ENCODE measurements around the gene GPR183.

GPR183 gene

DNA sequence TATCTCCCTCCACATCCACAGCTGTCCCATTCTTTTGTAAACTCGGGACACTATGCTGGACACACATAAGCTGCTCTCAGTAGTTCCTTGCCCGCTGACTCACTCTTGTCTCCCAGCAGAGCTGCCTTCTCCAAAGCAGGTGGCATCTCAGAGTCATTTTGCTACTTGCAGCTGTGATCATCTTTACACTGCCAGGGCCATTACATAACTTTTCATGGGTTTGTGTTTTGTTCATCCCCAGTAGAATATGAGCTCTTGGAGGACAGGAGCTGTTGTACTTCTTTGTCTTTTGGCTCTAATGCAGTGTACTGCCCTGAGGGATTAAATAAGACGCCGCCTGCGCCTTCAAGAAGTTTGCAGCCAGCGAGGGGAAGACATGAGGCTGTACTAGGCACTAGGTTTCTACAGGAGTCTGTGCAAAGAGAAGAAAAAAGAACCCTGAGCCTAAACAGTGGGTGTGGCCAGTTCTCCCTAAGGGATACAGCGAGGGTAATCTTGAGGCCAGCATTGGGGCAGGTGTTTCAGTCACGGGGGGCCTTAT lies 40.8 kb upstream of the GPR183 start:
- Histone ChIP-seq H3K36me3 (ENCODE audit: control insufficient read depth, insufficient read depth, low read length) (no peaks in the 10 kb centered on the region), H3K27ac (ENCODE audit: low read depth, low read length) (no peak overlapping the region), H3K79me2 (ENCODE audit: control insufficient read depth, insufficient read depth, low read length) (no peaks in the 10 kb centered on the region), H4K5ac (ENCODE audit: low read length) (no peak overlapping the region), H2BK15ac (replicated peaks; ENCODE audit: low read depth) (no peak overlapping the region), H2BK120ac (ENCODE audit: low read depth, low read length) (no peak overlapping the region), H3K23ac (ENCODE audit: low read length) (no peak overlapping the region), H2BK5ac (ENCODE audit: low read length) (no peak overlapping the region), H3K56ac (ENCODE audit: low read length) (no peak overlapping the region), H3K4me3 (ENCODE audit: low read length) (no peak overlapping the region), H2AK5ac (ENCODE audit: low read length) (no peak overlapping the region), H3K4me1 (ENCODE audit: control insufficient read depth, low read depth, low read length) (no peaks in the 10 kb centered on the region), H3K18ac (ENCODE audit: low read length) (no peak overlapping the region), H3K4me2 (ENCODE audit: low read length) (no peak overlapping the region), H3K9ac (ENCODE audit: low read length) (no peak overlapping the region), H4K8ac (ENCODE audit: low read depth, low read length) (no peak overlapping the region), H3K27me3 (ENCODE audit: insufficient read depth, low read length, poor library complexity) (no peaks in the 10 kb centered on the region), H3K79me1 (ENCODE audit: low read length) (no peaks in the 10 kb centered on the region), H3K4ac (ENCODE audit: low read depth, low read length) (no peak overlapping the region)
- no CpG with 5 or more reads among the region's 8 CpGs for WGBS (ENCODE audit: extremely low coverage, insufficient coverage, low lambda C conversion rate)
- DNase-seq: no peak

DNA sequence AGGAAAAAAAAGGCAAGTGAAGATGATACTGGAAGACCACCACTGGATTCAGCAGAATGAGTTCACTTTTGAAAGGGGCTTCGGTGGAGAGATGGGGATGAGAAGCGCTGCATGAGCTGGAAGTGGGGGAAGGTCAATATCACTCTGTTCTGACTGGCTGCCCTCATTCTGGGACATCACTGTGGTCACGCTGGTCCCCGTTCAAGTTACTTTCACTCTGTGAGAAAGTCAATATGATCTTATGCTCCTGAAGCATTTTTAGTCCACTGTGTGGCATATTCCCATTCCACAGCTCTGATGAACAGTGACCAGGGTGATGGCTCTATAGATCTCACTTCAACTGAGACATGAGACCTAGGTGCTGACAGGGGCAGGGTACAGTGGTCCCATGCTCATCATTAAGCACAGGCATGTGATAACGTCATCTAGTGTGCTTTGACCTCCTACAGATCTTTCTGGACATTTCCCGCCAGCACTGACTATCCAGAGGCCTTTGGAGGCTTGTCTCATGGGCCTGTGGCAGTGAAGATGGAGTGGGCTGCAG lies 40.2 kb upstream of the GPR183 start:
- WGBS (ENCODE audit: extremely low coverage, insufficient coverage, low lambda C conversion rate): no CpG with 5 or more reads among the region's 6 CpGs
- no peak overlapping the region for H4K5ac ChIP-seq (ENCODE audit: low read length)
- H3K56ac ChIP-seq (ENCODE audit: low read length): no peak overlapping the region
- H3K79me1 ChIP-seq (ENCODE audit: low read length): no peaks in the 10 kb centered on the region
- no peak overlapping the region for H3K27ac ChIP-seq (ENCODE audit: low read depth, low read length)
- H2BK15ac ChIP-seq (replicated peaks; ENCODE audit: low read depth): no peak overlapping the region
- no peaks in the 10 kb centered on the region for H3K36me3 ChIP-seq (ENCODE audit: control insufficient read depth, insufficient read depth, low read length)
- no peak overlapping the region for H3K4me3 ChIP-seq (ENCODE audit: low read length)
- no peak overlapping the region for H2BK5ac ChIP-seq (ENCODE audit: low read length)
- no peak overlapping the region for H3K4ac ChIP-seq (ENCODE audit: low read depth, low read length)
- H3K23ac ChIP-seq (ENCODE audit: low read length): no peak overlapping the region
- no peak overlapping the region for H3K9ac ChIP-seq (ENCODE audit: low read length)
- H3K79me2 ChIP-seq (ENCODE audit: control insufficient read depth, insufficient read depth, low read length): no peaks in the 10 kb centered on the region
- H3K4me2 ChIP-seq (ENCODE audit: low read length): no peak overlapping the region
- no peak for DNase-seq
- H2BK120ac ChIP-seq (ENCODE audit: low read depth, low read length): no peak overlapping the region
- H3K18ac ChIP-seq (ENCODE audit: low read length): no peak overlapping the region
- no peaks in the 10 kb centered on the region for H3K4me1 ChIP-seq (ENCODE audit: control insufficient read depth, low read depth, low read length)
- no peaks in the 10 kb centered on the region for H3K27me3 ChIP-seq (ENCODE audit: insufficient read depth, low read length, poor library complexity)
- no peak overlapping the region for H2AK5ac ChIP-seq (ENCODE audit: low read length)
- no peak overlapping the region for H4K8ac ChIP-seq (ENCODE audit: low read depth, low read length)

DNA sequence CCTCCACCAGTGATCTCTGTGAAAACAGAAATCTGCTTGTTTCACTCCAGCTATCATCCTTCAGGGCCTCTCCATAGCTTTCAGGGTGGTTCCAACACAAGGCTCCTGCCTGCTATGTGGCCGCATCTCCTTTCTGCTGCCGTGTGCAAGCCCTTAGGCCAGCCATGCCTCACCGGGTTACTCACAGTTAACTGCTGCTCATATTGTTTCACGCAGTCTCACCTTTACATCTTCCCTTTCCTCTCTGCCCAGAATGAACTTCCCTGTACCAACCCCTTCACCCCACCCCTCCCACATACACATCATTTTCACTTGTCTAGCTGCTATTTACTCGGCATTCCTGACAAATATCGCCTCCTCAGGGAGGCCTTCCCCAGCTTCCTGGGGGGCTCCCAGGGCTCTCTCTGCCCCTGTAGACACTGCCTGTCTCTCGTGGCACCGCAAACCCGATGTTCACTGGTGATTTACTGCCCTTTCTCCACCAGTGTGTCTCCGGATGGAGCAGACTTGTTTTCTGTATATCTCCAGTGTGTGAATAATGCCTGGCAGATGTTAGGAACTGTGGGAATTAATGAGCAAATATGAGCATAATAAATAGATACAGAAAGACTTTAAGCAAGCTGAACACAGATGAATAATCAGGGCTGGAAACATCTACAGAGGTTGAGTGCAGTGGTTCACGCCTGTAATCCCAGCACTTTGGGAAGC lies 39.3 kb upstream of the GPR183 start:
- no CpG with 5 or more reads among the region's 11 CpGs for WGBS (ENCODE audit: extremely low coverage, insufficient coverage, low lambda C conversion rate)

GRCh38 chr13:99345345-99345744 lies 38.1 kb upstream of the GPR183 start:
- no peak overlapping the region for H3K27ac ChIP-seq (ENCODE audit: low read depth, low read length)
- no peak overlapping the region for H3K18ac ChIP-seq (ENCODE audit: low read length)
- H2BK15ac ChIP-seq (replicated peaks; ENCODE audit: low read depth): no peak overlapping the region
- DNase-seq: no peak
- H3K4me3 ChIP-seq (ENCODE audit: low read length): no peak overlapping the region
- H3K79me1 ChIP-seq (ENCODE audit: low read length): no peaks in the 10 kb centered on the region
- H4K5ac ChIP-seq (ENCODE audit: low read length): no peak overlapping the region
- no peak overlapping the region for H3K23ac ChIP-seq (ENCODE audit: low read length)
- H2BK5ac ChIP-seq (ENCODE audit: low read length): no peak overlapping the region
- no peak overlapping the region for H3K4me2 ChIP-seq (ENCODE audit: low read length)
- no peak overlapping the region for H2AK5ac ChIP-seq (ENCODE audit: low read length)
- no peak overlapping the region for H3K4ac ChIP-seq (ENCODE audit: low read depth, low read length)
- no peak overlapping the region for H3K56ac ChIP-seq (ENCODE audit: low read length)
- no peaks in the 10 kb centered on the region for H3K36me3 ChIP-seq (ENCODE audit: control insufficient read depth, insufficient read depth, low read length)
- no peaks in the 10 kb centered on the region for H3K4me1 ChIP-seq (ENCODE audit: control insufficient read depth, low read depth, low read length)
- H4K8ac ChIP-seq (ENCODE audit: low read depth, low read length): no peak overlapping the region
- no peaks in the 10 kb centered on the region for H3K79me2 ChIP-seq (ENCODE audit: control insufficient read depth, insufficient read depth, low read length)
- H3K9ac ChIP-seq (ENCODE audit: low read length): no peak overlapping the region
- WGBS (ENCODE audit: extremely low coverage, insufficient coverage, low lambda C conversion rate): no CpG with 5 or more reads among the region's 5 CpGs
- no peaks in the 10 kb centered on the region for H3K27me3 ChIP-seq (ENCODE audit: insufficient read depth, low read length, poor library complexity)
- no peak overlapping the region for H2BK120ac ChIP-seq (ENCODE audit: low read depth, low read length)

More for the DNA sequence above, 39.3 kb upstream of the GPR183 start:
- H3K79me1 ChIP-seq (ENCODE audit: low read length): no peaks in the 10 kb centered on the region
- H3K4me3 ChIP-seq (ENCODE audit: low read length): no peak overlapping the region
- H3K4me1 ChIP-seq (ENCODE audit: control insufficient read depth, low read depth, low read length): no peaks in the 10 kb centered on the region
- no peak overlapping the region for H3K9ac ChIP-seq (ENCODE audit: low read length)
- no peak overlapping the region for H2BK15ac ChIP-seq (replicated peaks; ENCODE audit: low read depth)
- no peak overlapping the region for H2AK5ac ChIP-seq (ENCODE audit: low read length)
- no peak overlapping the region for H3K4ac ChIP-seq (ENCODE audit: low read depth, low read length)
- no peak overlapping the region for H4K8ac ChIP-seq (ENCODE audit: low read depth, low read length)
- H3K27me3 ChIP-seq (ENCODE audit: insufficient read depth, low read length, poor library complexity): no peaks in the 10 kb centered on the region
- no peak overlapping the region for H3K4me2 ChIP-seq (ENCODE audit: low read length)
- H2BK5ac ChIP-seq (ENCODE audit: low read length): no peak overlapping the region
- no peaks in the 10 kb centered on the region for H3K36me3 ChIP-seq (ENCODE audit: control insufficient read depth, insufficient read depth, low read length)
- no peak for DNase-seq
- H3K56ac ChIP-seq (ENCODE audit: low read length): no peak overlapping the region
- H3K18ac ChIP-seq (ENCODE audit: low read length): no peak overlapping the region
- no peak overlapping the region for H4K5ac ChIP-seq (ENCODE audit: low read length)
- H3K23ac ChIP-seq (ENCODE audit: low read length): no peak overlapping the region
- H2BK120ac ChIP-seq (ENCODE audit: low read depth, low read length): no peak overlapping the region
- no peaks in the 10 kb centered on the region for H3K79me2 ChIP-seq (ENCODE audit: control insufficient read depth, insufficient read depth, low read length)
- H3K27ac ChIP-seq (ENCODE audit: low read depth, low read length): no peak overlapping the region

DNA sequence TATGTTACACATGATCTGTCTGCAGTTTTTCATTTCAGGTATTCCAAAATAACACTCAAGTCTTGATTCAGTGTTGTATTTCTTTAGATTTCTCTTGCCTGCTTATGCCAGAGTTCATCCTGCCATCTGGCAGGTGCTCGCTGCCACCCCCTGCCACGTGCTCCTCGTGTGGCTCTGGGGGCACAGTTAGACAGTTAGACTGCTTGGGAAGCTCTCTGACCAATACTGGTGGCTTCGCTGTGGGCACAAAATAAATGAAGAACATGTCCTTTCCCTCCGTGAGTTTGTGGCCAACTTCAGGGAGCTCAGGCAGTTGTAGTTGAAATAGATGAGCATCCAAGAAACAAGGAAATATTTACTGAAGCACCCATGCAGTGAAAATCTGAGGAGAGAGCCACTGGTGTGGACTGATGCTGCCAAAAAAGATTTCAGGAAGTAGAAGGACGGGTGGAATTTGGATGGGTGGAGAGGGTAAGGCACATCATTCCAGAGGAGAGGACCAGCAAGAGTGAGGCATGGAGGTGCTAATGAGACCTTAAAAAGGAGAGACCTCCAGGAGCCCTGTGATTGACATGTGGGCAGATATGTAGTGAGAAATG lies 37.5 kb upstream of the GPR183 start:
- no CpG with 5 or more reads among the region's 6 CpGs for WGBS (ENCODE audit: extremely low coverage, insufficient coverage, low lambda C conversion rate)
- no peak overlapping the region for H3K4ac ChIP-seq (ENCODE audit: low read depth, low read length)
- no peak for DNase-seq
- H3K36me3 ChIP-seq (ENCODE audit: control insufficient read depth, insufficient read depth, low read length): no peaks in the 10 kb centered on the region
- no peak overlapping the region for H2BK120ac ChIP-seq (ENCODE audit: low read depth, low read length)
- no peak overlapping the region for H4K8ac ChIP-seq (ENCODE audit: low read depth, low read length)
- H3K27ac ChIP-seq (ENCODE audit: low read depth, low read length): no peak overlapping the region
- H2BK15ac ChIP-seq (replicated peaks; ENCODE audit: low read depth): no peak overlapping the region
- no peak overlapping the region for H3K4me2 ChIP-seq (ENCODE audit: low read length)
- no peak overlapping the region for H4K5ac ChIP-seq (ENCODE audit: low read length)
- no peaks in the 10 kb centered on the region for H3K27me3 ChIP-seq (ENCODE audit: insufficient read depth, low read length, poor library complexity)
- H3K4me3 ChIP-seq (ENCODE audit: low read length): no peak overlapping the region
- no peak overlapping the region for H2BK5ac ChIP-seq (ENCODE audit: low read length)
- no peaks in the 10 kb centered on the region for H3K4me1 ChIP-seq (ENCODE audit: control insufficient read depth, low read depth, low read length)
- H3K18ac ChIP-seq (ENCODE audit: low read length): no peak overlapping the region
- H3K56ac ChIP-seq (ENCODE audit: low read length): no peak overlapping the region
- H2AK5ac ChIP-seq (ENCODE audit: low read length): no peak overlapping the region
- H3K79me1 ChIP-seq (ENCODE audit: low read length): no peaks in the 10 kb centered on the region
- no peak overlapping the region for H3K23ac ChIP-seq (ENCODE audit: low read length)
- no peaks in the 10 kb centered on the region for H3K79me2 ChIP-seq (ENCODE audit: control insufficient read depth, insufficient read depth, low read length)
- H3K9ac ChIP-seq (ENCODE audit: low read length): no peak overlapping the region

Measured in mesendoderm (in vitro differentiated cells).